ENCODE measurements around the gene POLR2H. TPM values are rescaled to one million over a fixed set of nuclear protein-coding genes. Genes with fewer than 3 reads are reported as not detected.

Gene POLR2H
- total and polyA plus RNA-seq, 11 donors = 15.2 to 51.4 (median 25.2) TPM

- H3K4me3 ChIP-seq = no peak overlapping the region
- peak in 1 of 5 donors; percentile 13 for DNase-seq
- H3K27me3 ChIP-seq = no peaks in the 10 kb centered on the region
- H3K4me1 ChIP-seq = peaks cover 11 to 43% (median 32%) of the 10 kb centered on the region in 12 donors
- intact Hi-C loops (cut with DNase I) = no loop called here
- no peaks in the 10 kb centered on the region for H3K9me3 ChIP-seq
- no peak overlapping the region for H3K27ac ChIP-seq
- 86 to 95% (median 91%) methylated on average over 7 of the region's 7 CpGs for WGBS, 4 donors
- no peak for ATAC-seq
- no peak for TF ChIP-seq POLR2A (IDR thresholded peaks at IDR 0.05)
- TF ChIP-seq CTCF (IDR thresholded peaks at IDR 0.05) = no peak
- H3K36me3 ChIP-seq = peaks cover 0 to 47% (median 45%) of the 10 kb centered on the region in 9 donors
Observed at GRCh38 chr3:184341925-184342324, 19.6 kb upstream of the POLR2H start.

- no peak for TF ChIP-seq CTCF (IDR thresholded peaks at IDR 0.05)
- TF ChIP-seq POLR2A (IDR thresholded peaks at IDR 0.05) = no peak
- H3K4me3 ChIP-seq = no peak overlapping the region
- no peak for DNase-seq
Observed at GRCh38 chr3:184343200-184343876, 18.2 kb upstream of the POLR2H start.

GRCh38 chr3:184344579-184345316 lies 16.8 kb upstream of the POLR2H start:
- peak in 1 of 4 donors; percentile 2 for ATAC-seq

More at GRCh38 chr3:184343200-184343876, 18.2 kb upstream of the POLR2H start:
- H3K27ac ChIP-seq = no peak overlapping the region
- no peak for ATAC-seq
- H3K4me1 ChIP-seq = peaks cover 3 to 29% (median 18%) of the 10 kb centered on the region in 12 donors
- no peaks in the 10 kb centered on the region for H3K27me3 ChIP-seq
- no peaks in the 10 kb centered on the region for H3K9me3 ChIP-seq
- WGBS, 4 donors = 46 to 67% (median 61%) methylated on average over 5 of the region's 5 CpGs
- H3K36me3 ChIP-seq = peaks cover 0 to 48% (median 45%) of the 10 kb centered on the region in 9 donors
- intact Hi-C loops (cut with DNase I) = no loop called here

More at GRCh38 chr3:184344579-184345316, 16.8 kb upstream of the POLR2H start:
- Histone ChIP-seq H3K27me3 (no peaks in the 10 kb centered on the region), H3K4me1 (peaks cover 0 to 19% (median 8%) of the 10 kb centered on the region in 12 donors), H3K27ac (peak overlapping the region in 1 of 12 donors; percentile 55), H3K4me3 (no peak overlapping the region), H3K9me3 (no peaks in the 10 kb centered on the region), H3K36me3 (peaks cover 0 to 48% (median 45%) of the 10 kb centered on the region in 9 donors)
- DNase-seq = peak in 1 of 5 donors; percentile 16
- WGBS, 4 donors = 87 to 91% (median 89%) methylated on average over 17 to 24 of the region's 24 CpGs
- intact Hi-C loops (cut with DNase I) = loop anchor here in 1 of 10 donors (5.0 kb wide), 1 partner anchor 42 kb away; no protein-coding TSS in a partner anchor
- TF ChIP-seq CTCF (IDR thresholded peaks at IDR 0.05) = no peak
- TF ChIP-seq POLR2A (IDR thresholded peaks at IDR 0.05) = no peak
